ENCODE results near the gene RABEP2.
A peak's percentile ranks its signal among the peaks of the same experiment; 100 is the strongest.
"Not testable (repeated sequence)": the region's sequence is repeated elsewhere in the genome, so short reads cannot be mapped to it uniquely, and the experiment has no call there.

RABEP2 gene

DNA sequence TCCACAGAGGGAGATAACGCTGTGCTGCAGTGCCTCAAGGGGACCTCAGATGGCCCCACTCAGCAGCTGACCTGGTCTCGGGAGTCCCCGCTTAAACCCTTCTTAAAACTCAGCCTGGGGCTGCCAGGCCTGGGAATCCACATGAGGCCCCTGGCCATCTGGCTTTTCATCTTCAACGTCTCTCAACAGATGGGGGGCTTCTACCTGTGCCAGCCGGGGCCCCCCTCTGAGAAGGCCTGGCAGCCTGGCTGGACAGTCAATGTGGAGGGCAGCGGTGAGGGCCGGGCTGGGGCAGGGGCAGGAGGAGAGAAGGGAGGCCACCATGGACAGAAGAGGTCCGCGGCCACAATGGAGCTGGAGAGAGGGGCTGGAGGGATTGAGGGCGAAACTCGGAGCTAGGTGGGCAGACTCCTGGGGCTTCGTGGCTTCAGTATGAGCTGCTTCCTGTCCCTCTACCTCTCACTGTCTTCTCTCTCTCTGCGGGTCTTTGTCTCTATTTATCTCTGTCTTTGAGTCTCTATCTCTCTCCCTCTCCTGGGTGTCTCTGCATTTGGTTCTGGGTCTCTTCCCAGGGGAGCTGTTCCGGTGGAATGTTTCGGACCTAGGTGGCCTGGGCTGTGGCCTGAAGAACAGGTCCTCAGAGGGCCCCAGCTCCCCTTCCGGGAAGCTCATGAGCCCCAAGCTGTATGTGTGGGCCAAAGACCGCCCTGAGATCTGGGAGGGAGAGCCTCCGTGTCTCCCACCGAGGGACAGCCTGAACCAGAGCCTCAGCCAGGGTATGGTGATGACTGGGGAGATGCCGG lies 7.5 kb upstream of the RABEP2 start:
- DNase-seq: no peak

DNA sequence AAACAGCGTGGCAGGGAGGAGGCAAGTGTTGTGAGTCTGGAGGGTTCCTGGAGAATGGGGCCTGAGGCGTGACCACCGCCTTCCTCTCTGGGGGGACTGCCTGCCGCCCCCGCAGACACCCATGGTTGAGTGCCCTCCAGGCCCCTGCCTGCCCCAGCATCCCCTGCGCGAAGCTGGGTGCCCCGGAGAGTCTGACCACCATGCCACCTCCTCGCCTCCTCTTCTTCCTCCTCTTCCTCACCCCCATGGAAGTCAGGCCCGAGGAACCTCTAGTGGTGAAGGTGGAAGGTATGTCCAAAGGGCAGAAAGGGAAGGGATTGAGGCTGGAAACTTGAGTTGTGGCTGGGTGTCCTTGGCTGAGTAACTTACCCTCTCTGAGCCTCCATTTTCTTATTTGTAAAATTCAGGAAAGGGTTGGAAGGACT lies 6.8 kb upstream of the RABEP2 start, which contains the start of gene CD19:
CD19 (plus strand) TSS at position 171 of the 425 bp plus-strand sequence; CDS start at position 201, 30 bp downstream.
- no peak for DNase-seq

DNA sequence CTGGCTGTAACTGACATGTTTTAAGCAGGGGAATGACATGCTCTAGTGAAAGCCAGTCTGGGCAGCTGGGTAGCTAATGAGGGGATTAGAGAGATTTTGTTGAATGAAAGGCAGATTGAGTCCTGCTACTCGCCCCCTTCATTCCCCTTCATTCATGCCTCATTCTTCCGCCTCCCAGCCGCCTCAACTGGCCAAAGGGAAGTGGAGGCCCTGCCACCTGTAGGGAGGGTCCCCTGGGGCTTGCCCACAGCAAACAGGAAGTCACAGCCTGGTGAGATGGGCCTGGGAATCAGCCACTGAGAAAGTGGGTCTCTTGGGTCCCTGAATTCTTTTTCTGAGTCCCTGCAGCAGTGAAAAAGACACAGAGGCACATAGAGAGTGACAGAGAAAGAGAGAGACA lies 5.6 kb upstream of the RABEP2 start:
- no peak for DNase-seq

DNA sequence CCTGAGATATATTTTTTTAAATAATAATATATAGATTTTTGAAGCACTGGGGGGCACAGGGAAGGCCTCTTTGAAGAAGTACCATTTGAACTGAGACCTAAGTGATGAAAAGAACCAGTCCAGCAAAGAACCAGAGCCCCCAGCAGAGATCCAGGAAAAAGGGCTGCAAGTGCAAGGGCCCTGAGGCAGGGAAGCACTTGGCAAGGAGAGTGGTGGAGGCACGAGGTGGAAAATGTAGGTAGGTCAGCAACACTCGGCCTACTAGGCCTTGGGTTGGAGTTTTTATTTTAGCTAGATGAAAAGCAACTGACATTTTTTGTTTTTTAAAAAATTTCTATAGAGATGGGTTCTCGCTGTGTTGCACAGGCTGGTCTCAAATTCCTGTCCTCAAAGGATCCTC lies 5.2 kb upstream of the RABEP2 start:
- no peak for DNase-seq

DNA sequence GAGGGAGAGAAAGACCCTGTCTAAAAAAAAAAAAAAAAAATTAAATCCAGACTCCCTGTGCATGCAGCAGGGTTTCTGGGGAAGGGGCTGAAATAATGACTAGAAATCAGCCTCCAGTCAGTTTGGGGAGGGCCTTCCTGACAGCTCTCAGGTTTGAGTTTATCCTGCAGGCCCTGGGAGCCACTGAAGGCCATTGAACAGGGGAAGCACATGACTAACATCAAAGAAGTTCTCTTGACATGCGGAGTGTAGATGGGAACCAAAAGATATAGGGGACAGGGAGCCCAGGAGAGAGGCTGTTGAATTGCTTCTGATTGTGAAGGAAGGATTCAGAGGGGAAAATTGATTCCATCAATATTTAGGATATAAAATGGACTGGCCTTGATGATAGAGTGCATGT lies 2.8 kb upstream of the RABEP2 start:
- DNase-seq: no peak

DNA sequence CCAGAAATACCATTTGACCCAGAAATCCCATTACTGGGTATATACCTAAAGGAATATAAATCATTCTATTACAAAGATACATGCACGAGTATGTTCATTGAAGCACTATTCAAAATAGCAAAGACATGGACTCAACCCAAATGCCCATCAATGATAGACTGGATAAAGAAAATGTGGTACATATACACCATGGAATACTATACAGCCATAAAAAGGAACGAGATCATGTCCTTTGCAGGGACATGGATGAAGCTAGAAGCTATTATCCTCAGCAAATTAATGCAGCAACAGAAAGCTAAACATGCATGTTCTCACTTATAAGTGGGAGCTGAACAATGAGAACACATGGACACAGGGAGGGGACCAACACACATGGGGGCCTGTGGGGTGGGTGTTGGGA lies 1.2 kb upstream of the RABEP2 start:
- not testable (repeated sequence) for DNase-seq

DNA sequence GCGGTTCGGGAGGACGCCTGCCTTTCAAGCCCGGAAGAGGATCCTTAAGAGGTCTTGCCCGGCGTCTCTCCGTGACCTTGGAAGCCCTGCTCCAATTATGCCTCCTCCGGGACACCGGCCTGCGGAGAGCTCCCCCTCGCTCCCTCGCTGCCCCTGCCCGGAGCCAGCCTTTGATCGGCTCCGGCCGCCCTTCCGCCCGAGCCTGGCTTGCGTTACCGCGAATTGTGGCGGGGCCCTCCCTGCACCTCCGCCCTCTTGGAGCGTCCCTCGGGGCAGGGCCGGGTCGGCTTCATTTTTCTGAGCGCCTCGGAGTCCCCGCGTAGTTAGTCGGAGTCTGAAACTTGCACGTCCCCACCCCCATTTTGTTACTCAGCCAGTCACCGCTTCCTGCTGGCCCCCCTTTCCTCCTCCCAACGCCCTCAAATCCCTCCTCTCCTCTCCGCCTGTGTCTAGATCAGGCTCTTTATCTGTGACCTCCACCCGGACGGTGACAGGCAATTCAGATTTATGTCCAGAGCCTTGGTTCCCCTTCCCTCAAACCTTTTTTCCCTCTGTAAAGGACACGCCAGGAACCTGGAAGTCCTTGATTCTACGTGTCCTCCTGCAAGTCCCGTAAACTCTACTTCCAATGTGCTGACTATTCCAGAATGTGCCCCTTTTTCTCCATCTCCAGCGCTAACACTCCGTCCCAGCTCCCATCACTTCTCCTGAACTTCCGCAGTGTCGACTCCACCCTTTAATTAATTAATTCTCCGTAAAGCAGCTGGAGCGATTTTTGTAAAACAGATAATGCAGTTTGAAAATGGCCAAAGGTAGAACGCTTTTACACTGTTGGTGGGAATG lies 569 bp upstream of the RABEP2 start:
- DNase-seq: peak; percentile 82

DNA sequence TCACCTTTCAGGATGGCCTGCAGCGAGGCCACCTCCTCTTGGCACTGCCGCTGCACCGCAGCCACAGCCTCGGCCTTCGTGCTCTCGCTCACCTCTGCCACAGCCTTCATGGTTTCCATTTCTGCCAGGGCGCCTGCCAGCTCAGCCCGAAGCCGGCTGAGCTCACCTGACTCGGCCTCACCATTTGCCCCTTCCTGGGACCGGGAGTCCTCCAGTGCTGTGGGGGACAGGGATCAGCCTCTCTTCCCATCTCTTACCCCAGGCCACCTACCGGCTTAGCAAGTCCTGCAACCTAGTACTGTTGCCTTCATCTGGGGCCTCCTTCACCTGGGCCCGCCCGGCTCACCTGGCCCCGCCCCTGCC lies 658 bp downstream of the RABEP2 start:
- no peak for DNase-seq

DNA sequence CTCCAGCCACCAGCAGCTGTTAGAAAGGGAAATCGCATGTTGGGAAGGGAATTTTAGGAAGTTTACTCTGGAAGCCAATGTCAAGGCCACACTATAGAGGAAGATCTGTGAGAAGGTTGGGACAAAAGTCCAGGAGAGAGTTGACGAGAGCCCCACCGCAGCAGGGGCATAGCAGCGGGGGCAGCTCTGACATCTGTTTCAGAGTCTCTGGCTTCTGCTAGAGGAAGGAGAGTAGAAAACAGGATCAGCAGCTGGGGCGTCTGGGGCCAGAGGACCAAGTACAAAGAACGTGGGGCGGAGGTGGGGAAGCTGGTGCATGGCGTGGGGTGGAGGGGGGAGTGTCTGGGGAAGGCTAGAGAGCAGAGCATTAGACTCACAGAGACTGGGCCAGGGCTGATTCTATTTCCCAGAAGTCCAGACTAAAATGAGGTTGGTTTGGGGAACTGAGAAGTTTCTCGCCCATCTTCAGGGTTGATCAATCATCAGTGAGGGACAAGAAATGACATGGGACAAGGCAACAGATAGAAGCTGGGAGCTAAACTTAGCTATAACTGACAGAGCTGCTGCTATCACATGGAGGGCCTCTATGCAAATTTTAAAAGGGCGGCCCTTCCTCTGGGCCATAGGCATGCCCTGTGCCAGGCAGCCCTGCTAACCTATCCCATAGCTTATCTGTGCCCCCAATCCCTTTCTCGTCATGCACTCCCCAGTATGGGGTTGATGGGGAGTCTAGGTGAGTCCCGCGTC lies 1.2 kb downstream of the RABEP2 start:
- DNase-seq: no peak

DNA sequence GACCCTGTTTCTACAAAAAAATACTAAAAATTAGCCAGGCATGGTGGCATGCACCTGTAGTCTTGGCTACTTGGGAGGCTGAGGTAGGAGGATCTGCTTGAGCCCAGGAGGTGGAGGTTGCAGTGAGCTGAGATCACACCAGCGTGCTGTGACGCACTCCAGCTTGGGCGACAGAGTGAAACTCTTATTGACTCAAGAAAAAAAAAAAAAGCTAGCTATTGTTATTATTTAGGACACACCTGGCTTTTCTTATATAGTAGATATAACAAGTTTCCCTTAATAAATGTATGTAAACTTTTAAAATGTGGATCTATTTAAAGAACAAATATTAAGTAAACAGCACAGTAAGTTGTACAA lies 1.8 kb downstream of the RABEP2 start:
- no peak for DNase-seq

DNA sequence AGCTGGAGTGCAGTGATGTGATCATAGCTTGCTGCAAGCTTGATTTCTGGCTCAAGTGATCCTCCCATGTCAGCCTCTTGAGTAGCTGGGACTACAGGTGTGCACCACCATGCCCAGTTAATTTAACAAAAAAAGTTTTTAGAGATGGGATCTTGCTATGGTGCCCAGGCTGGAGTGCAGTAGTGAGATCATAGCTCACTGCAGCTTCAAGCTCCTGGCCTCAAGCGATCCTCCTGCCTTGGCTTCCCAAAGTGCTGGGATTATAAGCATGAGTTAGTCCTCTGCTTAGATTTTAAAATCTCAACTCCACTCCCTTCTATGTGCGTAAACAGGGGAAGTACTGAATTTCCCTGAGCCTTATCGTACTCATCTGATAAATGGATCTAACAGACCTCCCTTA lies 6.3 kb downstream of the RABEP2 start:
- DNase-seq: no peak

DNA sequence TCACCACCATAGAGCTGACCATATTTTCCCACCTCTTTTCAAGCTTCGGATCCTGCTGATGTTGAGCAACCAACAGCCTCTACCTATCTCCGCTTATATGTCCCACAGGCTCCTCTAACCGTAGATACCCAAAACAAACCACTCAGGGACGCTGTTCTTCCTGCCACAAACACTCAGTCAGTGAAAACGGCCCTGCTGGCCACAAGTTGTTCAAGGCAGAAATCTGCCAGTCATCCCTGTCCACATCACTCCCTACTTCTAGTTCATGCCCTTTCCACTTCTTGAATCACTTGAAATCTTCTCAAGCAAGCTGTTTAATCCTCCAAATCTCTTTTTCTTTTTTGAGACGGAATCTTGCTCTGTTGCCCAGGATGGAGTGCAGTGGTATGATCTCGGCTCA lies 7.9 kb downstream of the RABEP2 start:
- DNase-seq: no peak

DNA sequence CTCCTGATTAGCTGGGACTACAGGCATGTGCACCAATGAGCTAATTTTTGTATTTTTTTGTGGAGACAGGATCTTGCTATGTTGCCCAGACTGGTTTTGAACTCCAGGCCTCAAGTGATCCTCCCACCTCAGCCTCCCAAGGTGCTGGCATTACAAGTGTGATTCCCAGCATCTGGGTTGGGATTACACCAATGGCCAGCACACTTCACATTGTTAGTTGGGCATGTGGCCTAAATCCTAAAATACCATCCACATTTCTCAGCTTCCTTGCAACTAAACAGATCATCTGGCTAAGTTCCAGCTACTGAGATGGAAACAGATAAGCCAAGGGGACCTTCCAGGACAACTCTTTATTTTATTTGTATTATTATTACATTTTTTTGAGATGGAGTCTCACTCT lies 9.9 kb downstream of the RABEP2 start:
- peak; percentile 60 for DNase-seq

DNA sequence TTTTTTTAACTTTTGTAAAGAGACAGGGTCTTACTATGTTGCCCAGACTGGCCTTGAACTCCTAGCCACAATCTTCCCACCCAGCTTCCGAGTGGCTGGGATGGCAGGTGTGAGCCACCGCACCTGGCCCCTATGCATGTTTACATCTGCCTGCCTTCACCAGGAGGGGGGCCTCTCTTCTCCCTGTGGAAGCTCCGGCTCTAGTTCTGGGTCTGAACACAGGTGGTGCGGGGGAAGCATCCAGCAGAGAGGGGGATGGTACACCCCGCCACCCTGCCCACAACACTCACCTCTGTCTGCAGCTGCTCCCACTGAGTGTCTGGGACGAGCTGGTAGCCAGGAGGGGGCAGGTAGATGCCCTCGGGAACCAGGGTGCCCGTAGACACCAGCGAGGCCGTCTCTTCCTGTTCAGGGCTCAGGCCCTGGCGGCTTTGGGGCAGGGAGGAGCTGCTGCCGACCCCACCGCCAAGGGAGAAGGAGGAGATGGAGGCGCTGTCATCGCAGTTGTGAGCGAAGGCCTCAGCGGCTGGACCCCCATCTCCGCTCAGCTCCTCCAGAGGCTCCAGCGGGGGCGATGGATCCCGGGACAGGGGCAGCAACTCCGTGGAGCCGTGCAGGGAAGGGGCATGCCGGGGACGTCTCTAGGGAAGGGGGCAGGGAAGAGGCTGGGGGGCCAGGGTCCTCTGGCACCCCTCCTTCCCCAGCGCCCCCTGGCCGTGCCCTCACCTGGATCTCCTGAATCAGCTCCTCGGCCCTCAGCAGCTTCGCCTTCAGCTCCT lies 10.9 kb downstream of the RABEP2 start:
- no peak for DNase-seq

DNA sequence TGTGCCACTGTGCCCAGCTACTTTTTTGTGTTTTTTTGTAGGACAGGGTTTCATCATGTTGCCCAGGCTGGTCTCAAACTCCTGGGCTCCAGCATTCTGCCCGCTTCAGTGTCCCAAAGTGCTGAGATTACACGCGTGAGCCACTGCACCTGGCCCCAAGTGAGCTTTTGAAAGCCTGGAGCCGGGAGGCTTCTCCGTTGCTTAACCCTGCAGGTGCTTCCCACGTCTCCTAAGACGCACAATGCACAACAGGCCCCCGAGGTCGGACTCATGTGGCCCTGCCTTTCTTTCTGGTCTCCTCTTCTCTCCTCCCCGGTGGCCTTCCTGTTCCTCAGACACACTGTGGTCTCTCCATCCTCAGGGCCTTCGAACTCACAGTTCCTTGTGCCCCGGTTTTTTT lies 12.5 kb downstream of the RABEP2 start:
- DNase-seq: no peak

DNA sequence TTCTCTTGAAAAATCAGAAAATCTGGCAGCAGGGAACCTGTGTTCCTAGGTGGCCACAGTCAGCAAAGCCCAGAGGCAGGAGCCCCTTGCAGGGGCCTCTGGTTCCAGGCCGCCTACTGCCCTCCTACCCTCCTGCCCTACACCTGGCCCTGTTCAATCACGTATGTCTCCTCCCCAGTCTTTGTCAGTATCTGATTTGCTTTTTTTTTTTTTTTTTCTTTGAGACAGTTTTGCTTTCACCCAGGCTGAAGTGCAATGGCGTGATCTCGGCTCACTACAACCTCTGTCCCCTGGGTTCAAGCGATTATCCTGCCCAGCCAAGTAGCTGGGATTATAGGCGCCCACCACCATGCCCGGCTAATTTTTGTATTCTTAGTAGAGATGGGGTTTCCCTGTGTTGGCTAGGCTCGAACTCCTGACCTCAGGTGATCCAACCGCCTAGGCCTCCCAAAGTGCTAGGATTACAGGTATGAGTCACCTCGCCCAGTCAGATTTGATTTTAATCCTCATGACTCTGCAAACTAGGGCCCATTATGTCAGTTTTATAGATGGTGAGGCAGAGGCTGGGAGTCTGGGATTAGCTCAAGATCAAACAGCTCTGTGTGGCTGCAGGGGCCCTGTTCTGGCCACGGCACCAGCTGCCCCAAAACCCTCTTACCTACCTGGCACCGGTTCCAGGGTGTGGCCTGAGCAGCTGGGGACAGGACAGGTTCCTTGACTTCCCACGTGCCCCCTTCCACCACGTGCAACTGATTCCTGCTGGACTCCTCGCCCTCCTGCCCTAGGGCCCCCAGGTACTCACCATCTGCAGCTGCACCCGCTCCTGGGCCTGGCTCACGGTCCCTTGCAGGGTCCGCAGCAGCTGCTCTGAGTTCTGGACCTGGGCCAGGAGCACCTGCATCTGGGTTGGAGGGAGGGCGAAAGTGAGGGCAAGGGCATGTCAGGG lies 14.7 kb downstream of the RABEP2 start:
- no peak for DNase-seq

DNA sequence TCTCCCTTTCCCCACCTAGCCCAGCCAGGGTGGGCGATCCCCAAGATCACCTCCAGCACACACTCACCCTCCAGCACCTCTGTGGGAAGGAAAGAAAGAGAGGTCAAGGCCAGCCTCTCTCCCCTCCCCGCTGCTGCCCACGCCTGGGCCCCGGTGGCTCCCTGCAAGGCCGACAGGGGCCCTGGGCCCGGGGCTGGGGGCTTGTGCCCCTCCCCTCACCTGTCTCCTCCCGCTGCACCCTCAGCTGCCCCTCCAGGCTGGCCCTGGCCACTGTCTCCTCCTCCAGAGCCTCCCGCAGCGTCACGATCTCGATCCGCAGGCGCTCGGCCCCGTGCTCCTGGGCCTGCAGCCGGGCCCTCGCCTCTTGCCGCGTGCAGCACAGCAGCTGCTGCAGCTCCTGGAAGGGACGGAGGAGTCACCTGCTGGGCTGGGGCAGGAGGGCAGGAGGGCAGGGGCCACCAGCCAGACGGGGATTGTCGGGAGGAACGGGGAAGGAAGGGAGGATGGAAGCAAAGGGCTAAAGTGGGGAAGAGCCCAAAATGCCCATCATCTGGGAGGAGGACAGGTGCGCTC lies 19.2 kb downstream of the RABEP2 start:
- no peak for DNase-seq

DNA sequence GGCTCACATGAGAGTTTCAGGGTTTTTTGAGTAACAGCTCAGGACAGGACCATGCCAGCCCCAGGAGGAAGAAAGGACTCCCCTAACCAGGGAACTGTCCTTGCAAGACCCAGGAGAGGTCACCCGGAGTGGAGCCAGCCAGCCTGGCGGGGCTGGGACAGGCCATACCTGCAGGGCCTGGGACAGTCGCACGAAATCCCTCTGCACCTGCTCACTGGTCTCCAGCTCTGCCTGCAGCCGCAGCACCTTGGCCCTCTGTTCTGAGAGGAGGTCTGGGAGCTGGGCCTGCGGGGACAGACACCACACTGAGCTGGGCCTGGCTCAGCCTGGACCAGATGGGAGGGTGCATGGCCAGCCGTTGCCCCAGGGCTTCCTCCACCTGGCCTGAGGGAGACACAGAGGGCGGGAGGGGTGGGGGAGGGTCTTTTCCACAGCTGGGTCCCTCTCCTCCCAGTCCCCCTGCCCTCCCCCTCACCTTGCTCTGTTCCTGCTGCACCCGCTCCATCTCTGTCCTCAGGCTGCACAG lies 19.7 kb downstream of the RABEP2 start:
- DNase-seq: no peak

DNA sequence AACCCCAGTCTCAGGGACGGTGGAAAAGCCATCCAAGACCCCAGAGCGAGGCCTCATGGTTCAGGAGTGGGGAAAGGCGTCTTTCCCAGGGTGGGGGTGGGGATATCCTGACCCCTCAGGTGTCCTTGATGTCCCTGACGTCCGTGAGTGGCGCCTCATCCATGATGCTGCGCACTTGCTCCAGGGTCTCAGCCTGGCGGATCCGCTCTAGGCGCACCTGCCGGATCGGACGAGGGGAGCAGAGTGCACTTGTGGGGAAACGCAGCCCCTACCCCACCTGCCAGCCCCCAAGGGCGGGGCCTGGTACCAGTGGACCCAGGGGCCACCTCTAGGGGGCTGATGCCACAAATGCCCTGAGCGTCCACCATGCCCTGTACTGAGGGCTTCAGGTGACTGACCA lies 20.2 kb downstream of the RABEP2 start:
- no peak for DNase-seq

DNA sequence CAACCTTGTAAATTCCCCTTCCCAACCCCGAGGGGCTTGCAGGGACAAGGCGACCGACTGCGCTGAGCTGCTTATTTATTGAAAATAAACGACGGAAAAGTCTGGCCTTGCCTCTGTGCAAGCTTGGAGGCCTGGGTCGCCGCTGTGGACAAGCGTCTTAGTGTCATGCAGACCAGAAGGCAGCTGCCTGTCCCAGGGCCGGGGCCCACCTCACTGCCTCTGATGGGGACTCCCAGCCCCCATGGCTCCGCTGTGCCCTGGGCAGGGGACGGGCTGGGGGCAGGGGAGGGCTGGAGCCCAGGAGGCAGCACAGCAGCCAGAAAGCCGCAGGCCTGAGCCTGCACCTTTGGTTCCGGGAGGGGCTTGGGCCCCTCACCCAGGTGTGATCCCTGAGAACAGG lies 20.7 kb downstream of the RABEP2 start:
- no peak for DNase-seq
